HG02870 (cell line): ENCODE data around the gene MCRS1.
"Not testable (repeated sequence)": the region's sequence is repeated elsewhere in the genome, so short reads cannot be mapped to it uniquely, and the experiment has no call there.

ENCODE experiments used
- ATAC-seq: cut with Tn5 transposase; IDR thresholded peaks from one replicate; pipeline ENCODE4 v1.9.1; 2021; ENCODE audit warnings: mild to moderate bottlenecking, moderate library complexity; ENCODE audit not compliant: unreplicated experiment

MCRS1 gene

DNA sequence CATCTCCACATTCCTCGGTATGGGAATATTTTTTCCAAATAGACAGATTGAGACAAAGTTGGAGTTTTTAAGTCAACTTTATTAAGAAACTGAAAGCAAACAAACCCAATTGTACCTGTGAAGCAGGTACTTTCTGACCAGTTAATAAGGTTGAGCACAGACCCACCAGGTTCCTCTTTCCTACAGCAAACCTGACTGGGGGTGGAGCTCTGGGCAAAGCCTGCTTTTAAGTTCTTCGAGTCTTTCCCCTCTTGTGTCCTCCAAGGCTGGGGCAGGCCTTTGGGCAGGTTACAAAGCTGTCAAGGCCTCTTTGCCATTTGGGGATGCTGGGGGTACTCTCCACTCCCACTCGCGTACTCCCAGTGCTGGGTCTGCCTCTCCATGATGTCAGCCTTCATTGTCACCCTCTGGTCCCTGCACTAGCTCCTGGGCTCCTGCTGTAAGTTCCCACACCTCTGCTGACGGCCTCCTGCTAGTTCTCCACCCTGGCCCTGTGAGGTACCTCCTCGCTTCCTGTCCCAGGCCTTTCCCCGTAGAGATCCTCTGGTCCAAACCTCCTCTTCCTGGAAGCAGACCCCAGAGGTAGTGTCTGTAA lies 25.9 kb downstream of the MCRS1 start:
- no peak for ATAC-seq

DNA sequence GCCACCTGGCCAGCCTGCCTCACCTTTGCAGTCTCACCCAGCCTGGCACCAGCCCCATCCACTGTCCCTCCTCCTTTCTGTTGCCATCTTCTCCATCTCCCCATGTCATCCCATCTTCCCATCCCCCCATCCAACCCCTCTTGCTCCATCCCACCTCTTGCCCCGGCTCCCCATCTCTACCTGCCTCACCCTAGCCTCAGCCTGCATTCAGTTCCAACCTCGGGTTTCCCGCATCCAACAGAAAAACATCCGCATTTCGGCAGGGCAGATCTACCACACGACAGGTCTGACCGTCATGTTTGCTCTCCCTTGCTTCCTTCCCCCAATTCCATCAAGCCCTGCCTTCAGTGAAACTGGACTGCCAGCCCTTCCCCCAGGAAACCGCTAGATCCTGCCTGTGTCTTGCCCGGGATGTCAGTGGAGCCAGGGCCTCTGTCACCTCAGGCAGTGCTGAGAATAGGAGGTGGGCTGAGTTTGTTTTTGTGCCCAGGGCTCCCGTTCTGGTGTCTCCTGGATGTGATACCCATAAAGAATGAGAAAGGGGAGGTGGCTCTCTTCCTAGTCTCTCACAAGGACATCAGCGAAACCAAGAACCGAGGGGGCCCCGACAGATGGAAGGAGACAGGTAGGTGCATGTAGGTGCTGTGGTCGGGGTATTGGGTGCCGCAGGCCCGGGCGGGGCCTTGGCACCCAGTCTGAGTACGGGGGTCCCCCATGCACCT lies 26.6 kb downstream of the MCRS1 start:
- ATAC-seq = no peak

DNA sequence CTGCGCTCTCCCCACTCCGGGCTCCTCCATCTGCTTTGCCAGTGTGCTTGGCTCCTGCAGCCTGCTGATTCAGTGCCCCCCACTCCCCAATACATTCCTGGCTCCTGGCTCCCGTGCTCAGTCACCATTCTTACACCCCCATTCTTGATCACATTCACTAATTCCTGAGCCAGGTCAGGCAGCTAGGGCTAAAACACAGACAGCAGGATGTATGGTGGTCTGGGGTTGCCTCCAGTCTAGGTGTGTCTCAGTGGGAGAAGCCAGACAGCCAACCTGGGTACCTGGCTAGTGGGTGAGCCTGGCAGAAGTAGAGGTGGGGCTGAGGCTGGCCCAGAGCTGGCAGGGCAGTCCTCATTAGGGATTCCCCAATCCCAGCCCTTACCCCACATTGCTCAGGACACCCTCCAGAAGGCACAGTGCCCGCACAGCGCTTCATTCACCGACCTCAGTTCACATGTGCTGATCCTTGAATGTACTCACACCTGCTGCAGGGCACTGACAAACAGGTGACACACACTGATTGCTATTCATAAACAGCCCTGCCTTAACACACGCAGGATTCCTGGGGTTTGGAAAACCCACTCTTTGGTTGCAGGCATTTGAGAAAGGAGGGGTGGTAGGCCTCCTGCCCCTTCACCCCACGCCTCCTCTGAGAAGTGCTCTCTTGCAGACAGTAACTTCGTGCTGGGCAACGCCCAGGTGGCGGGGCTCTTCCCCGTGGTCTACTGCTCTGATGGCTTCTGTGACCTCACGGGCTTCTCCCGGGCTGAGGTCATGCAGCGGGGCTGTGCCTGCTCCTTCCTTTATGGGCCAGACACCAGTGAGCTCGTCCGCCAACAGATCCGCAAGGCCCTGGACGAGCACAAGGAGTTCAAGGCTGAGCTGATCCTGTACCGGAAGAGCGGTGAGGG lies 27.5 kb downstream of the MCRS1 start:
- no peak for ATAC-seq

DNA sequence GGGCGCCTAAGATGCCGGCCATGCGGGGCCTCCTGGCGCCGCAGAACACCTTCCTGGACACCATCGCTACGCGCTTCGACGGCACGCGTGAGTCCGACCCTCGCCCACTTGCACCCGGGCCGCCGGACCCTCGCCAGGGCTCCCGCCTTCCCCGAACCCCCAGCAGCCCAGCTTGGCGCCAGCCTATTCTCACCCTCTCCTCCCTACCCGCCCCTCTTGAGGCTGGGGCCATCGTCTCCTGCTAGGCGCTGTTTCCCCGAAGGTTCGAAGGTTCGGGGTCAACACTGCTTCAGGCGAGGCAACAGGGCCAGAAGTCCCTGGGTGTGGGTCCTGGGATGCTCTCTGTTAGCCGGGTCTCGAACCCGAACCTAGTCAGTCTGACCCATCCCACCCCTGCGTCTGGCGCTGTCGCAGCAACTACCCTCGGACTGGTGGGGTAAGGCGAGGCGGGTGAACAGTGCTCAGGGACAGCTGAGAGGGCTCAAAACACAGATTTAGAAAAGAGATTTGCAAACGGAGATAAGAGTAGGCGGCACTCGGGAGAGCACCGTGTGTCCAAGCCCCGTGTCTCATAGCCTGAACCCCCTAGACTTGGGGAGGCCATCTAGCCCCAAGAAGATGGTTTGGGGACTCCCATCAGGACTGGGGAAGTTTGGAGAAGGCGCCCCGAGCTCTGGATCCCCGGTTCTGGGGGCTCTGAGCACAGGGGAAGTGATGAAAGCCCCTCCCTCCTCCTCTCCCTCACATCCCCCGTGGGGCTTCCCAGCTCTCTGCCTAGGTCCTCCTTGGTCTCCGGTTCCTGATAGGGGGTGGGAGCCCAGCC lies 28.3 kb downstream of the MCRS1 start:
- ATAC-seq = no peak

DNA sequence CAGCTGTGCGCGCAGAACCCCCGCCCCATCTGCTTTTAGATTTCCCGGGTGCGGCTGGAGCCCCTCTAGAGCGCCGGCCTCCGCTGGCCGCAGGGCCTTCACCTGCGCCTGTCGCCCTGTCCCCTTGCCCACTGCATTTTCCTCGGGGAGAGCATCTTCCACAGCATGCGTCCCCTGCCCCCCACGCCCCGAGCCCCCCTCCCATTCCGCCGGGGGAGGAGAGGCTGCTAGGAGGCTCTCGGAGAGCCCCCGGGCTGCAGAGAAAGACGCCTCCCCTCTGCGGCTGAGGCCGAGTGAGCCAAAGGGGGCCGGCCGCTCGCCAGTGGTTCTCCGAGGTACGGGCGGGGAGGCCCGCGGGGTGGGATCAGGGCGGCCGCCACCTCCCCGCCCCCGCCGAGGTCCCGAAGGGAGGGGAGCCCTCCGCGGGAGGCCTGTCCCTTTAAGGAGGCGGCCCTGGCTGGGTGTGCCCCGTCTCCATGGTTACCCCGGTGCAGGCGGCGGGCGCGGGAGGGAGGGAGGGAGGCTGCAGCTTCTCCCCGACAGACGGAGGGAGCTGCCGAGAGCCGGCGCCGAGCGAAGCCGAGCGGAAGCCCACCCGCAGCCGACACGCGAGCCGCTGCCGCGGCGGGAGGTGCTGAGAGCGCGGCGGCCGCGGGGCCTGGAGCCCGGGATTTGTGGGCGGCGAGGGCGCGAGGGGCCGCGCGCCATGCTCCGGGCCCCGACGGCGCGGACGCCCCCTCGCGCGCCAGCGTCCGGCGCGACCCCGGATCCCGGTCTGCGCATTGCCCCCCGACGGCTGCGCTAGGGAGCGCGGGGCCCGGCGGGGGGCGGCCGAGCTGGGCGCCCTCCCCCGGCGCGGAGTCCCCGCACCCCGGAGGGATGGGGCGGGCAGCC lies 29.2 kb downstream of the MCRS1 start, which contains the start of gene KCNH3:
Gene KCNH3, plus strand, starts transcription at position 521 of the 894 bp plus-strand sequence. CDS start 387 bp downstream, outside the sequence.
- no peak for ATAC-seq

GRCh38 chr12:49537752-49538509 lies 30.0 kb downstream of the MCRS1 start:
- ATAC-seq = no peak

GRCh38 chr12:49537231-49537751 lies 30.7 kb downstream of the MCRS1 start:
- no peak for ATAC-seq

DNA sequence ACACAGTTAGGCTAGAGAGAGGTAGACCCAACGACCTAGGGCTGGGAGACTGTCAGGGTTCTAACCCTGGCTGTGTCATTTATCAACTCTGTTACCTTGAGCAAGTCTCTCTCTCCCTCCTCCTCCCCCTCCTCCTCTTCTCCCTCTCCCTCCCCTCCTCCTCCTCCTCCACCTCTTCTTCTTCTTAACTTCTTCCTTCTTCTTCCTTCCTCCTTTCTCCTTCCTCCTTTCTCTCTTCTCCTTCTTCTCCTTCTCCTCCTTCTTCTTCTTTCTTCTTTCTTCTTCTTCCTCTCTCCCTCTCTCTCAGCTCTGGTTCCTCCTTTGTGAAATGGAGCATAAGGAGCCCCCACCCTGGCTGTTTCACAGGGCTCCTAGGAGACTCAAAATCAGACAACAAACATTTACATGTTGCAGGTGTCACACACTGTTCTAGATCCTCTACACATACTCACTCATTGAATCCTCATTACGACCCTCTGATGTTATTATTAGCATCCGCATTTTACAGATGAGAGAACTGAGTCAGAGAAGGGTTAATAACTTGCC lies 31.3 kb downstream of the MCRS1 start:
- ATAC-seq = no peak

GRCh38 chr12:49535921-49536525 lies 31.9 kb downstream of the MCRS1 start:
- no peak for ATAC-seq

- ATAC-seq = no peak
Observed at GRCh38 chr12:49534731-49535278, 33.1 kb downstream of the MCRS1 start.

DNA sequence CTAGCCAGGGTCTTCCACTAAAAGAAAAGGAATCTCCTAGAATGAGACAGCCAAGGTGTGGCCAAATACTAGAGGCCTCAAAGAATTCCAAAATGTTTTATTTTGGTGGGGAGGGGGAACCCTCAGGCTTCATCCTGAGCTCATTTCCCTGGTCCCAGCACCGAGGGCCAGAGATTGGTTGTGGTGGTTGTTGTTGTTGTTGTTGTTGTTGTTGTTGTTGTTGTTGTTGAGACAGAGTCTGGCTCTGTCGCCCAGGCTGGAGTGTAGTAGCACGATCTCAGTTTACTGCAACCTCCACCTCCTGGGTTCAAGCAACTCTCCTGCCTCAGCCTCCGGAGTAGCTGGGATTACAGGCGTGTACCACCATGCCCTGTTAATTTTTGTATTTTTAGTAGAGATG lies 33.8 kb downstream of the MCRS1 start:
- ATAC-seq = not testable (repeated sequence)

- ATAC-seq = no peak
Observed at GRCh38 chr12:49533331-49533730, 34.6 kb downstream of the MCRS1 start.

GRCh38 chr12:49531745-49532144 lies 36.2 kb downstream of the MCRS1 start:
- ATAC-seq = no peak

DNA sequence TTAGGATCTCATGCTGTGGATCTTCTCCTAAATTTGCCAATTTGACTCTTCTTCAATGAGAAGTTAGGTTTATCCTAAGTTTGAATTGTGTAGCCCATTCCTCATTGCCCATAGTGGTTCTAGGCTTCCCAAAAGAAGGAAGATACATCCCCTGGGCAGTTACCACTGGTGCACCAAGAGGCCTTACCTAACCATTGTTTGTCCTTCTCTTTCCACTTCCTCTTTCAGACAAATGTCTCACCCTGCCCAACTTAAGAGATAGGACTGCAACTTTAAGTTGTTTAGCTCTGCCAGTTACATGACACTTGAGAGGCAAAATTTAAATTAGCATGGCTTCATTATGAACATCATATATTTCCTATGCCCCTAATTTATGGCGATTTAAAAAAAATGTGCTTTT lies 38.5 kb downstream of the MCRS1 start:
- ATAC-seq = no peak

DNA sequence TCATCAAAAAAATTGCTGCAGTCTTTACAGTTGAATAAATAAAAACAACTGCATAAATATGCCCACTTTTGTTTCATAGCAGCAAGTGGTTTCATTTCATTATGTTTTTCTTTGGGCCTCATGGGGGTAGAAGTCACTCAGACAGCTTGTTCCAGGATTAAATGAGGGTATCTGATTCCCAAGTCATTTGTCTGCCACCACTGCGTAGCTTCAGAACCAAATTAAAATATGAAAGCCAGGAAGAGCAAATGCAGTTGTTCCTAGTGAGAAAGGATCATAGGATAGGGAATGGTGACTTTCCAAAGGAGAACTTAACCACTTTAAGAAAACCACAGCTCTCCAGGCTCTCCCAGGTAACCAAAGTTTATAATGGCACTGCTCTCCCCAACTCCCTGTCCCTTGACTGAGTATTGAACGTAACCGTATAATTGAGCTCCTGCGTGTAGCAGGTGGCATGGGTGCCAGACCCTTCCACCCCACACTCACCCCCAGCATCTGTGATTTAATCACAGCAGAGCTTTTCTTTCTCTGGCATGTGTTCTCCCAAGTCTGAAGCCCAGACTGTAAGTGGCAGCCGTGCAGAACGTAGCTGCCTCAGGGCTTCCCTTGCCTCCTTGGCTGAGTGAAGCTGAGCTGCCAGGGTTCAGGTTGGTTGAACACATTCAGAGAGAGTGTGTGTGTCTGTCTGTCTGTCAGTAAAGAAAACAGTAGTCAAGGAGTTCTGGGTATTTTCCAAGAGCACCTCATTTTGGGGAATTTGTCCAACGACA lies 40.4 kb downstream of the MCRS1 start:
- no peak for ATAC-seq

DNA sequence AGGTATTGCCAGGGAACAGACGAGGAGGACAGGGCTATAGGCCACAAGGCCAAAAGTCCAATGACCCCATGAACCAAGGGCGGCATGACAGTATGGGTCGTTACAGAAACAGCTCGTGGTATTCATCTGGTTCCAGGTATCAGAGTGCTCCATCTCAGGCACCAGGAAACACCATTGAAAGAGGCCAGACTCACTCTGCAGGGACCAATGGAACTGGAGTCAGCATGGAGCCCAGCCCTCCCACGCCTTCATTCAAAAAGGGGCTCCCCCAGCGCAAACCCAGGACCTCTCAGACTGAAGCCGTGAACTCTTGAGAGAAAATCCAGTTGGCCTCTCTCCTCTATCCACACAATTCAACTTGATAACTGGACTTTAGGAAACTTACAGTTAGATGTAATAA lies 42.0 kb downstream of the MCRS1 start:
- ATAC-seq = no peak
